NK-92 treated with Interleukin-12 subunit alpha and Interleukin-12 subunit beta, amount 100 ng/mL, for 24 hours (cell line): ENCODE data around the gene PRM1.

ENCODE experiments used
- DNase-seq: peaks from one replicate; lab custom pipeline; 2025; lab: John Stamatoyannopoulos, UW

Gene PRM1

GRCh38 chr16:11253995-11254912 lies 26.9 kb downstream of the PRM1 start:
- DNase-seq, result no peak

DNA sequence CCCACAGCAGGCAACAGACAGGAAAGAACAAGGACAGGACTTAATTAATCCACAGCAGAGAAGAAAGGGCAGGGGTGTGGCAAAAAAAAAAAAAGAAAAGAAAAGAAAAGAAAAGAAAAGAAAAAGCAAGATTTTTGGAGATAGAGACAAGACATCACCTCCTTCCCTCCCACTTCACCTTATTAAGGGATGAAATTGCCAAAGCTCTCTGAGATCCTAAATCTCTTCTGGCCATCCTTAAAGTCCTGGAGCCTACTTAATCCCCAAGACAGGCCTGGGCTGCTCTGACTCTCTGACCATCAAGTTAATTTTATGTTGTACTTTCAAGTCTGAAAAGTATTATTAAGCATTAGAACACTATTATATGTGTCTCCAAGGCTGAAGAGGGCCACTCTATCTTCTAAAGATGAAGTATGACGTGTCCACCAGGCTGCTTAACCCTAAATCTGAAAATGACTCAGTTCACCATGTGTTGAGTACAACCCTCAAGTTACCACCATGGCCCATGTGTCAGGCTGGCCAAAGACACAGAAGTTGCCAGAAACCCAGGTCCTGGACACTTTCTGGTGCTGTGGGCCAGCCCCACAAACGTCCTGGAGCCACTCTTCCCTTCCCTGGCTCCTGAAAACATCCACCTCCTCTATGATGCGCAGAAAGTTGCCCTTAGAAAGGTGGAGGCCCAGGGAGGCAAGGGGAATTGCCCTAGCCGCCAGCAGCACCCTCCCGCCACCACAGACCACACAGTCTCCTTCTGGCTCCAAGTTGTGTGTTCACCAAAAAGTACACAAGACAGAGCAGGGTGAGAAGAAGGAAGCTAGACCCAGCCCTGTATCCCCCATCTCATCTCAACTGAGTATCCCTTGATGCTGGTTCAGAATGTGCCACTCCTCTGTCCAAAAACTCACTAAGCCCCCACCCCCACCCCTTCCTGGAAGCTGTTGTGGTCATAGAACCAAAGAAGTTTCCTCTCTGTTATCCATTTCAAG lies 27.8 kb downstream of the PRM1 start:
- DNase-seq, result no peak

GRCh38 chr16:11252482-11252931 lies 28.6 kb downstream of the PRM1 start:
- no peak for DNase-seq

- no peak for DNase-seq
These were observed 29.3 kb downstream of the PRM1 start for GRCh38 chr16:11251525-11252481.

- DNase-seq, result no peak
These were observed 30.2 kb downstream of the PRM1 start for GRCh38 chr16:11250786-11251524.

DNA sequence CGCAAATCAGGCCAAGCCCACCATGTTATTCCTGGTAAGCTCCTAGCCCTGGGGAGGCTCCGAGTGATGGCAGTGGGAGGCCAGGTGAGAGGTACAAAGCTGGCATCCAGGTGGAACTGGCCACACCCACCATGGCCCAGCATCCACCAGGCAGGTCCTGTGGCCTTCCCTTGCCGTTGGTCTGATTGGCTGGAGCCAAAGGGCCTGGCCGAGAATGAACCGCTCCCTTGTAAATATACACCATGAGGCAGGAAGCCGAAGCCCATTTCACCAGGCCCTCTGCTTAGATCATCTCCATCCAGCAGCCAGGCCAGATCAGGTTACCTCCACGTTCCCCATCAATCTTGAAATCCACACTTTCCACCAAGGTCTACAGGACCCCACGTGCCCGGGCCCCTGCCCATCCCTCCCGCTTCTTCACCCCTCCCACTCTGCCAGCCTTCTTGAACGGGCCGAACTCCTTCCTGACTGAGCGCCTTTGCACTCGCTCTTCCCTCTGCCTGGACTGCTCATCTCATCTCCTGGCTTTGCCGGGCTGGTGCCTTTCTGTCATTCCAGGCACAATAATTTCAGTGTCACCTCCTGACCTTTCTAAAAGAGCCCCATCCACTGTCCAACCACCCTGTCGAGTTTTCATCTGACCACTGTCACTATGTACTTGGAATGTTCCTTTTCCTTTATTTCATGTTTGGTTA lies 30.9 kb downstream of the PRM1 start:
- no peak for DNase-seq

DNA sequence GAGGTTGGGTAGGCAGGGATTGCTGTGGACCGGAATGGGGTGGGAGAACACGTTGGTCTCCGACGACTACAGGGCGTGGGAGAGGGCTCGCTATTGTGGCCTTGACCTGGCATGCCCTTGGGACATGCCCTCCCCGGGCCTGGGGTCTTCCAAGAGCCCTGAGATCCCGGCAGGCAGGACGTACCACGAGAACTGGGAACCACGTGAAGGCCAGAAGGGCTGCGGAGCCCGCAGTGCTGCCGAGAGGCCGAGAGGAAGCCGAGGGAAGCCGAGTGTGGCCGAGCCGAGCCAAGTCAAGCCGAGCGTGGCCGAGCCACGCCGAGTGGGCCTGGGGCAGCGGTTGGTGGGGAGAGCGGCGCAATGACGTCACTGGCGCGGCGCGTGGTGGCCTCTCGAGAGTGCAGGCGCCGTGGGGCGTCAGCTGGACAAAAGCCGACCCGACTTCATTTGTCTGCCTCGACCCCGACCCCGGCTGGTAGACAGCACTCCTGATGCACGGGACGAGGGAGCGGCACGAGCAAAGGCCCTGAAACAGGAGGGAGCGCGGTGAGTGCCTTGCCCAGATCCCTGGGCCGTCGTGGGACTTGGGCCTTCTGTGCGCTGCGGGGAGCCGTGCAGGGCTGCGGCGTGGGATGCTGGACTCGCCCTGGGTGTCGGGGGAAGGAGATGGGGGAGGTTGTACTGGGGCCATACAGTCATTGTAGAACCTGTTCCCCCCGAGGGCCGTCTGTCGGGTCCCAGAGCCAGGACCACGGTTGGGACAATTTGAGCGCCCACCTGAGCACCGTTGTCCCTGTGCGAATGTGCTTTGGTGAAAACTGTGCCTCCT lies 31.7 kb downstream of the PRM1 start:
- DNase-seq, result no peak

GRCh38 chr16:11248133-11248532 lies 33.0 kb downstream of the PRM1 start:
- DNase-seq, result no peak

- no peak for DNase-seq
These were observed 35.1 kb downstream of the PRM1 start for GRCh38 chr16:11245988-11246387.

- no peak for DNase-seq
These were observed 35.9 kb downstream of the PRM1 start for GRCh38 chr16:11245222-11245737.

- DNase-seq, result no peak
These were observed 38.5 kb downstream of the PRM1 start for GRCh38 chr16:11242658-11243057.

GRCh38 chr16:11241480-11242204 lies 39.5 kb downstream of the PRM1 start:
- DNase-seq, result no peak

GRCh38 chr16:11240636-11241473 lies 40.3 kb downstream of the PRM1 start:
- no peak for DNase-seq

GRCh38 chr16:11239644-11240632 lies 41.2 kb downstream of the PRM1 start:
- no peak for DNase-seq

GRCh38 chr16:11238272-11239202 lies 42.6 kb downstream of the PRM1 start:
- no peak for DNase-seq
